Measurements from ENCODE around the gene CEP95.

The CEP95 gene

DNA sequence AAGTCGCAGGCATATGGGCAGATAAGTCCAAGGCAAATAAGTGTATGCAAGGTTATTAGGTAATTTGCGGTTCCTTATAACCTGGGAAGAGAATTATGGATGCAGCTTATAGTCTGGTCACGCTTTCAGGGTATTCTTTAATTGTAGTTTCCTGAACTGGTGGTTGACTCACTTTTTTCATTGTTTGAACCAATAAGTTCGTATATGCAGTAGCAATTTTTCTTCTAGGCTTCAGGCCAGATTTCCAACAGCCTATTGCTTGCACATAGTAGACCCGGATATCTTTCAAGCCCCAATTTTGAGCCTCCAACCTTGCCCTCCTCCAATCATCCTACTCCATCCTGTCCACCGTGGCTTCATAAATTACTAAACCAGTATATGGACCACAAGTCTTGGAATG lies 12.8 kb downstream of the CEP95 start:
- DNase-seq (ENCODE audit: low read depth, low spot score) = no peak

DNA sequence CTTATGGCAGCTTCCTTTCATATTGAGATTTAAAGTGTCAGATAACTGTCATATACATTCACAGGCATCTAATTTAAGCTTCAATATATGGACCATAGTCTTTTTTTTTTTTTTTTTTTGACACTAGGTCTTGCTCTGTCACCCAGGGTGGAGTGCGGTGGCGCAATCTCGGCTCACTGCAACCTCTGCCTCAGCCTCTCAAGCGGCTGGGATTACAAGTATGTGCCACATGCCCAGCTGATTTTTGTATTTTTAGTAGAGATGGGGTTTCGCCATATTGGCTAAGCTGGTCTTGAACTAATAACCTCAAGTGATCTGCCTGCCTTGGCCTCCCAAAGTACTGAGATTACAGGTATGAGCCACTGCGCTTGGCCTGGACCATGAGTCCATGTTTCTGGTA lies 13.6 kb downstream of the CEP95 start:
- DNase-seq (ENCODE audit: low read depth, low spot score) = no peak

DNA sequence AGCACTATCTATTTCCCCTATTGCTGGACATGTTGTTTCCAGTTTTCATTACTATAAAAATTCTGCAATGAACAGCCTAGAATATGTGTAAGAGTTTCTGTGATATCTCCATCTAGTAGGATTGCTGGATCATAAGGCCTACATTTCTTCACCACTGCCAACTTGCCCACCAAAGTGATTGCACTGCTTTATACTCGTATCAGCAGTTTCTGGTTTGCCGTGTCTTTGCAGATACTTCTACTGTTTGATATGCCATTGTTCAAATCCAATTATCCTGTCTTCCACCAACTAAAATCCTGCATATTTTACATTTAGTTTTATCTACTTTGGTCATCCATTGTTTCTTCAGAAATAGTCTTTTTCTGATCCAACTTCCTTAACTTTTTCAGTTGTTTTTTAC lies 21.1 kb downstream of the CEP95 start:
- DNase-seq (ENCODE audit: low read depth, low spot score) = no peak

GRCh38 chr17:64529221-64529620 lies 22.4 kb downstream of the CEP95 start:
- no peak for DNase-seq (ENCODE audit: low read depth, low spot score)

DNA sequence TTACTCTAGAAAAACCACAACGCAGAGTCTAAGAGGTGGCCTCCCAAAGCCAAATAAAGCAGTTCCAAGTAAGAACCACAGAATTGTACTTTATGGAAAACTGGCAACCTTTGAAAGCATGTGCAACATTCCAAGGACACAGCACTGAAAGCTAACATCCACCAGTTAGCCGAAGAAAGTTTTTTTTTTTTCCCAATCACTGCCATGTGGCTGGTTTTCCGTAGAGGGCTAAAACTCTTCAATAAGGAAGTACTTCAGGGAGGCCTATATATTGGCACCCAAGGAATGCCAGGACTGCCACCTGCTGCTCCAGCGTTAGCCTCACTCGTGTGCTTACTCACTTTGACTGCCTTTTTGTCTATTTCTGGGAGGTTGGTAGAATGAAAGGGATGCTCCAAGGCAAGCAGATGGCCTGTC lies 25.2 kb downstream of the CEP95 start:
- DNase-seq (ENCODE audit: low read depth, low spot score) = peak; percentile 92

DNA sequence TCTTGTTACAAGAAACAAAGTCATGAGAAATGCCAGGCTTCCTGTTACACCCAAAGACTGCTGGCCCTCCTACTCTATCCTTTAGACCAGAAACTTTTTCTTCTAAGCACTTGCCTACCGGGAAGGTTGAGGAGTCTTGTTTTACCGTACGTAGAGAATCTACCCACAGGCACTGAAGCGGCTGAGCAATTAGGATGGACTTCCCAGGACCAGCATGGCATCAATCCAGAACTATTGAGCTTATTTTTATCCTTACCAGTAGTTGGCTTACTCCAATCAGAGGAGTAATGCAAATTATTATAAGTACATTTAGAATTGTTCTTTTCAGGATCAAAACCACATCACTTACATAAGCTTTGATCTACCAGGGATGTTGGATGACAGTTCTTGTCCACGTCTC lies 25.6 kb downstream of the CEP95 start:
- DNase-seq (ENCODE audit: low read depth, low spot score) = peak; percentile 25

DNA sequence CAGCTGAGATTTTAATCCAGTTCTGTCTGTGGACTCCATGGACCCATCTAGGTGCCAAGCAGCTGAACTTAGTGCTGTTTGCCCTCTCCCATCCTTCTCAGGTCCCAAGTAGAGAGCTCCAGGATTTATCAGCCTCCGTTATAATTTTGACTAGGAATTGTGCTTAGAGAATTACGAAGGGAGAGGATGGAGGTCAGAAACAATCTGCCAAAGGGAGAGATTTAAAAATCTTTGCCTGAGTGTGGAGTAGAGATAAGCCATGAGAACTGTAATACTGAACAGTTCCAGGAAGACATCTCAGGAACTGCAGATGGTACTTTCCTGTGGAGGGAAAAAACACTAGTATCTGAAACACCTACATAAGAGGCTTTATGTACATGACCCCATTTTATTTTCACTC lies 27.0 kb downstream of the CEP95 start:
- DNase-seq (ENCODE audit: low read depth, low spot score) = no peak

DNA sequence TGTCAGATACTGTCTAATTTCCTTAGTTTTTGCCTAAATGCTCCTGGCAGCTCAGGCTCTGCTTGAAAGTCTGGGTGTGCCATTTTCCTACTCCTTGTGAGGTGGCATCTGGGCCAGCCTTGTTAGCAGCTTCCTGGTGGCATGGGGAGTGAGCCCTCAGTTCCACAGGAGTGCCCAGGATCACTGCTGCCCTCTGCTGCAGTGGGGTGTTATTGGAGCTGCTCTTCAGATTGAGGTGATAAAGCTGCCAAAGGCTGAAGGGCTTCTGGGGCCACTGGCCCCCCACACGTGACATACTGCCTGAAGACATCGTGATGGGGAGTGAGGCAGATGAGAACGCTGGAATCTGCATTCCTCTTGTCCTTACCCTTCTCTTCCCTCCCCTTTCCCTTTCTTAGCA lies 27.4 kb downstream of the CEP95 start:
- no peak for DNase-seq (ENCODE audit: low read depth, low spot score)

- no peak for DNase-seq (ENCODE audit: low read depth, low spot score)
Observed at GRCh38 chr17:64535357-64535756, 28.6 kb downstream of the CEP95 start.

- no peak for DNase-seq (ENCODE audit: low read depth, low spot score)
Observed at GRCh38 chr17:64536913-64537312, 30.1 kb downstream of the CEP95 start.

GRCh38 chr17:64537488-64537887 lies 30.7 kb downstream of the CEP95 start:
- DNase-seq (ENCODE audit: low read depth, low spot score) = no peak

DNA sequence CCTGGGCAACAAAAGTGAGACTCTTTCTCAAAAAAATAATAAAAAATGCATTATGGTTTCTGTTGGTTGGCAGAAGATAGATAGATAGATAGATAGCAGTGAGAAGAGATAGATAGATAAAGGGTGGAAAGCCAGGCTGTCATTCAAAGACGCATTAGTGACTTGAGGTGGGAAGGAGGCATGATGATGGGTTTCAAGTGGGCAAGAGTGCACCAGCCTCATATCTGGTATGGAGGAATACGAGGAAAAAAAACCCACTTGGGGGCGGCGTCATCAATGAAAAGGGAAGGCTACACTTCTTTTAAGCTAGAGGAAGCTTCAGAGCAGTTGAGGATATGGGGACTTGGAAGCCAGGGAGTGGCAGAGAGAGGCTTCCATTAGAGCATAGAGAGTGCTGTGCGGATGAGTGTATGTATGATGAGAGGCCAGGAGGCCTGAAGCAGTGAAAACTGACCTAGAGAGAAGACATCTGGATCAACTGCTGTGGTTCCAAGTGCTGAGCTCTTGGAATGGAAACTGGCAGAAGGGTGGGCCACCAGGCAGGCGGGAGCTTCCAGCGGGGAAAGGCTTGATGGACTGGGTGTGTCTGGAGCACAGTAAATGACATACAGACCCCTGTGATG lies 31.8 kb downstream of the CEP95 start:
- DNase-seq (ENCODE audit: low read depth, low spot score) = no peak

DNA sequence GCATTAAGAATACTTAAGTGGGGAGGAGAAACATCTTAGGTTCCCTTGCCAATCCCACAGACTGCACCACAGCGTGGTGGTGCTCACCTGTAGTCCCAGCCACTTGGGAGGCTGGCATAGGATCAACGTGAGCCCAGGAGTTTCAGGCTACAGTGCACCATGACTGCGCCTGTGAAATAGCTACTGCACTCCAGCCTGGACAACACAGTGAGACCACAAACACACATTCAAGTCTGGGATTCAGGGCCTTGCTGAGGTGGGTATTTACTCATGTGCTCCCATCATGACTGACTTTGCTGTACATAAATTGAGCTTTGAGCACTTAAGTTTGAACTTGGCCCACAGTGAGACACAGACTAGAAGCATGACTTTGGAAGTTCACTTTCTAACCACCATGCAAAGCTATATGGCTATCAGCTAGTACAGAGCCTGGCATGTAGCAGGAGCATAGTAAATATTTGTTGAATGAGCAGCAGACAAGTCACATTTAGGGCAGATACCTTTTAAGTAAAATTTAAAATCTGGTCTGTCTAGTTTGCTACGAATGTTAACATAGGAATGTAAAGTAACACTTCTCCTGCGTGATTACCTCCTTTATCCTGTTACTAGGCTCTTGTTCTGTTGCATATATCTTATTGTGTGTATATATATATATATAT lies 33.5 kb downstream of the CEP95 start:
- DNase-seq (ENCODE audit: low read depth, low spot score) = no peak

GRCh38 chr17:64544742-64545141 lies 38.0 kb downstream of the CEP95 start:
- DNase-seq (ENCODE audit: low read depth, low spot score) = no peak

- no peak for DNase-seq (ENCODE audit: low read depth, low spot score)
Observed at GRCh38 chr17:64546716-64547115, 39.9 kb downstream of the CEP95 start.

DNA sequence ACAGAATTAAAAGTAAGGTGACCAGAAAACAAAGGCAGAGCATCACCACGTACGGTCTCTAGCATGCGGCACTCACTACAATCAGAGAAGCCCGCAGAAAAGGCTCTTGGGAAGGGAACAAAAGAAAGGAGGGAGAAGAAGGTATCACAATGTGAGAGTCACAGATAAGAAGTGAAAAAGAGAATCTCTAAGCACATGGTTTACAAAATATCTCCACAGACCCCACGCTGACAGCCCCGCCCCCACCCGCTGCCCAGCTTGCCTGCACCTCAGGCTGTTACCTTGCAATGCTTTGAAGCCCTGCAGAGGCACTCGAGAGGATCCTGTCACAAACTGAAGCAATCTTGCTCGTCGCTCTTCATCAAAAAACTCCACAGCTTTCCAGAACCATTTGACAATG lies 40.5 kb downstream of the CEP95 start:
- DNase-seq (ENCODE audit: low read depth, low spot score) = no peak

- no peak for DNase-seq (ENCODE audit: low read depth, low spot score)
Observed at GRCh38 chr17:64551461-64551860, 44.7 kb downstream of the CEP95 start.

DNA sequence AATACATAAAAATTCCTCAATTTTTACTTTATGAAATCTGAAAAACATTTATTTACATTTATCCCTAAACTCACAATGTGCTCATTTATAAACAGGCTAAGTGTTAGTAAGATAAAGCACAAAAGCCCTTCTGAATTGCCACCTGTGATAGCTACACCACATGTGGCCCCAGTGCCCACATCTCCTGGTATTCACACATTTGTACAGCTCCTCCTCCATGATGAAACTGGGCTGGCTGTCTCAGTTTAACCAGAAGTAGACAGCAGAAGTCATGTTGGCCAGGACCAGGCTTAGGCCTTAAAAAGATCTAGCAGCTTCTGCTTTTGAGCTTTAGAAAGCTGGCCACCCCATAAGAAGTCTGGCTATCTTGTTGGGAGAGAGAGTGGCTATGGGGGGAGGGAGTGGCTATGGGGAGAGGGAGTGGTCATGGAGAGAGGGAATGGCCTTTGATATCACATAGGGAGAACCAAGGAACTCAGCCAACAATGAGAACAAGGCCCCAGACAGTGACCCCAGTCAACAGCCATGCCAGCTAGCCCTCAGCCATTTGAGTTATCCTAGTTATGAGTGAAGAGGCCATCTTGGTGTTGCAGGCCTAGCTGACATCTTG lies 47.4 kb downstream of the CEP95 start:
- no peak for DNase-seq (ENCODE audit: low read depth, low spot score)

DNA sequence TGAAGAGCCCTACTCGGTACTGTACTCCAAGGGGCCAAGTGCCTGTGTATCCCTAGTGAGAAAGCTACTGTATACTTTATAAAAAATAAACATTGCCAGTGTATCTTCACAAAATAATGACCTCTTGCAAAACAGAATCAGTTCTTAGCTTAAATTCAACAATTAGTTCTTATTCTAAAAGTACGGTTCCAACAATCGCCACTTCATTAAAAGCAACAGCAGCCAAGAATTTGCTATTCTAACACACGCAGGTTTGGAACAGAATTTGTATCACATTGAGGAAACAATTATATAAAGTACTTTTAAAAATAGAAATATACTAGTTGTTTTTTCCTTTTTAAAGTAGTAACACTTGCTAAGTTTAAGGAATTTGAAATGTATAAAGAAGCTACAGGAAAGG lies 48.5 kb downstream of the CEP95 start:
- DNase-seq (ENCODE audit: low read depth, low spot score) = no peak

DNA sequence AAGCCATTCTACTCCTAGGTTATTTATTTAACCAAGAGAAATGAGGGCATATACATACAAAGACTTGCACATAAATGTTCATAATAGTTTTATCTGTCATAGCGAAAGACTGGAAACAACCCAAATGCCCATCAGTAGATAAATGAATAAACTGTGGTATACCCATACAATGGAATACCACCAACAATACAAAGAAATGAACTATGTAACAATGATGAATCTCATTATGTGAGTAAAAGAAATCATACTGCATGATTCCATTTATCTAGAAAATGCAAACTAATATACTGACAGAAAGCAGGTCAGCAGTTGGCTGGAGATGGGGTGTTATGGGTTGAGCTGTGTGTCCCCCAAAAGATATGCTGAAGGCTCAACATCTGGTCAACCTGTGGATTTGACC lies 57.3 kb downstream of the CEP95 start:
- no peak for DNase-seq (ENCODE audit: low read depth, low spot score)

DNA sequence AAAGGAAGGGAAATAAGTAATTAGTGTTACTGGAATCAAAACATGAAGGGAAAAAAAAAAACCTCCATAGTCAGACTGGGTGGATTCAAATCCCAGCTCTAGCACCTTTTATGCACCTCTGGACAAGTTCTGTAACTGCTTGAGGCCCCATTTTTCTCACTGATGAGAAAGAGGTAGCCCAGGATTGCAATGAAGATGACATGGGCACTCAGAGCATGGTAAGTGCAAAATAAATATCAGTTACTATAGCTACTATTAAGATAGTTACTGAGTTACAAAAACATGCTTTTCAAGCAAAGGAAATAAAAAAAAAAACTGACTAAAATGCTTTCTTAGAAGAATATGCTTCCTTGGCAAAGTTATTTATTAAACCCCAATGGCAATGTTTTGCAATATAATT lies 58.8 kb downstream of the CEP95 start:
- no peak for DNase-seq (ENCODE audit: low read depth, low spot score)

DNA sequence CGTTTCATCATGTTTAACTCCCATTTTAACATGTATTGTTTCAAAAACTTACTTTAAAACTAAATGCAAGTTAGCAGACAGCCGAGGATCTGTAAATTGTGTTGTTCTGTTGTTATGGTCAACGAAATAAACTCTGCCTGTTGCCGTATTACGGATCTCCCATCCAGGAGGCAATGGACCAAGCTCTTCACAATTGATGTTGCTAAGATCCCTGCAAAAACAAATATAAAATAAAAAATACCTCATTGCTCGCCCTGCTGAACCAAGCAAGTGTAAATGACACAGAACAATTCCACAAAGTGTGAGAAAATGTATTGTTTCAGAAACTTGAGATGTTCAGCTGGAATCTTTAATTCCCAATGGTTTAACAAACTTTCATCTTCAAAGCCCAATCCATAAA lies 65.0 kb downstream of the CEP95 start:
- no peak for DNase-seq (ENCODE audit: low read depth, low spot score)

DNA sequence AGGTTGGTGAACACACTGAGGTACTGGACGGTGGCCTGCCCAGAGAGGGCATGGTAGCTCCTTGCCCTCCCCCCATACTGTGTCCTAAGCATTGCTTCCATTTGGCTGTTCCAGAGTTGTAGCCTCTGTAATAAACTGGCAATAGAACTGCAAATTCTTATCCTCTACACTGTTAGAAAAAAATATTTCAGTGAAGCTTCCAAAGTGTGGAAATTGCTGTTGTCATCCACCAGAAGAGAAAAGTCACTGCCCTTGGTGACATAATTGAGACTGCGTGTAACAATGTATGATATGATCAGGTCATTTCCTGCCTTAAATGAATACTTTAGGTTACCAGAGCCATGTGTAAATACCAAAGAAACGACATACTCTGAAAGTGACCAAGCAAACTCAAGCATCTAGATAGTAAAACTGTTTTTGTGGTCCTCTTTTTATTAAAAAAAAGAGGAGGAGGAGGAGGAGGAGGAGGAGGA lies 65.9 kb downstream of the CEP95 start:
- peak; percentile 23 for DNase-seq (ENCODE audit: low read depth, low spot score)

Data from astrocyte of the hippocampus (primary cell).